22Rv1 (cell line): Measurements from ENCODE around the gene FRK.

Source experiments
- CTCF ChIP-seq: fragments of 450-650 bp; IDR thresholded peaks from 2 replicates; pipeline ENCODE4 v1.5.1; 2017; ENCODE audit warnings: mild to moderate bottlenecking
- ZFX ChIP-seq: fragments of 450-650 bp; IDR thresholded peaks from 2 replicates; pipeline ENCODE4 v1.6.1; 2017; ENCODE audit warnings: antibody characterized with exemption, borderline replicate concordance

- TF ChIP-seq CTCF (no peak), ZFX (no peak)
Observed at GRCh38 chr6:115945812-115946211, 114.9 kb downstream of the FRK start.
